B cell (primary cell): Measurements from ENCODE around the gene ANKS1B. TPM values are rescaled to one million over a fixed set of nuclear protein-coding genes. Genes with fewer than 3 reads are reported as not detected.

Experiments
- ATAC-seq: fragments of 200-7000 bp; cut with Tn5 transposase; one replicate; pipeline ENCODE4 v1.10.0; 2021; ENCODE audit warnings: low read depth, mild to moderate bottlenecking, moderate number of reproducible peaks, moderate library complexity
- CTCF ChIA-PET: fragments of 350-600 bp; sonication (Branson Sonifier 250); formaldehyde crosslinking; loops from one replicate; lab custom pipeline; 2021; ENCODE audit warnings: antibody characterized with exemption, inconsistent platforms; lab: Charles Lee
- POLR2A ChIA-PET: fragments of 350-600 bp; sonication (Branson Sonifier 250); formaldehyde crosslinking; loops from one replicate; lab custom pipeline; 2021; ENCODE audit warnings: antibody characterized with exemption; lab: Charles Lee
- DNase-seq: peaks from one replicate; pipeline ENCODE4 v3.0.0; 2013
- H2AFZ ChIP-seq: 2 replicates; pipeline ENCODE4 v1.6.1; 2012; ENCODE audit warnings: mild to moderate bottlenecking, low read depth, low read length; ENCODE audit not compliant: insufficient read depth, poor library complexity, severe bottlenecking
- H3K27ac ChIP-seq, 2 donors: 1 replicate in 1 of 2; 2 replicates in 1 of 2; pipeline ENCODE4 v1.5.1; 2012 to 2013; ENCODE audit warnings: low read length in 2 of 2, mild to moderate bottlenecking in 2 of 2, moderate library complexity in 1 of 2
- H3K27me3 ChIP-seq, 4 experiments: fragments of 200-600 bp in 1 of 4; sonication (generic) in 1 of 4; replicated peaks in 1 of 4; 1 replicate in 2 of 4; 2 replicates in 2 of 4; pipeline versions ENCODE4 v1.6.1 to v1.7.0; 2013 to 2016; ENCODE audit warnings: low read length in 3 of 4, mild to moderate bottlenecking in 2 of 4, mixed read lengths in 1 of 4, moderate library complexity in 1 of 4; ENCODE audit not compliant: insufficient read depth in 4 of 4, control insufficient read depth in 3 of 4; ENCODE audit errors: control extremely low read depth in 1 of 4
- H3K36me3 ChIP-seq, 2 experiments: replicated peaks in 1 of 2; 1 replicate in 1 of 2; 2 replicates in 1 of 2; pipeline versions ENCODE4 v1.6.1 to v1.7.1; 2013; ENCODE audit warnings: low read length in 1 of 2; ENCODE audit not compliant: insufficient read depth in 2 of 2, control insufficient read depth in 1 of 2; ENCODE audit errors: control extremely low read depth in 1 of 2, extremely low read depth in 1 of 2
- H3K4me1 ChIP-seq, 2 donors: fragments of 200-600 bp in 1 of 2; sonication (generic) in 1 of 2; 1 replicate in 1 of 2; 2 replicates in 1 of 2; pipeline versions ENCODE4 v1.5.1 to v1.6.1; 2013 to 2017; ENCODE audit warnings: low read length in 2 of 2; ENCODE audit not compliant: control insufficient read depth in 2 of 2, insufficient read depth in 2 of 2
- H3K4me2 ChIP-seq: replicated peaks from 2 replicates; pipeline ENCODE3; 2012; ENCODE audit warnings: mild to moderate bottlenecking, low read depth, low read length; ENCODE audit not compliant: poor library complexity, severe bottlenecking
- H3K4me3 ChIP-seq, 5 experiments: fragments of 200-600 bp in 1 of 5; sonication (generic) in 1 of 5; 1 replicate in 3 of 5; 2 replicates in 2 of 5; pipeline versions ENCODE4 v1.5.1 to v1.7.0; 2011 to 2016; ENCODE audit warnings: low read length in 4 of 5, mild to moderate bottlenecking in 4 of 5, low read depth in 2 of 5, control low read depth in 1 of 5, moderate library complexity in 1 of 5; ENCODE audit not compliant: insufficient read depth in 1 of 5; ENCODE audit errors: control extremely low read depth in 1 of 5, extremely low read depth in 1 of 5
- H3K79me2 ChIP-seq: fragments of 200-600 bp; sonication (generic); one replicate; pipeline ENCODE4 v1.6.0; 2016; ENCODE audit warnings: low read length; ENCODE audit not compliant: control insufficient read depth, insufficient read depth
- H3K9ac ChIP-seq: fragments of 200-600 bp; sonication (generic); 2 replicates; pipeline ENCODE4 v1.6.1; 2017; ENCODE audit warnings: mild to moderate bottlenecking, low read length, moderate library complexity
- H3K9me3 ChIP-seq, 3 donors: one replicate each; pipeline versions ENCODE4 v1.6.1 to v1.7.1; 2013; ENCODE audit warnings: low read length in 2 of 3; ENCODE audit not compliant: control insufficient read depth in 2 of 3, insufficient read depth in 1 of 3; ENCODE audit errors: control extremely low read depth in 1 of 3
- H4K20me1 ChIP-seq: 2 replicates; pipeline ENCODE4 v1.6.0; 2012; ENCODE audit warnings: mild to moderate bottlenecking, low read length; ENCODE audit not compliant: insufficient read depth, control insufficient read depth, poor library complexity, severe bottlenecking
- H3K27ac Mint-ChIP-seq: one replicate; pipeline ENCODE4 v1.8.0; 2021; ENCODE audit warnings: mixed read lengths
- H3K27me3 Mint-ChIP-seq: one replicate; pipeline ENCODE4 v1.8.0; 2021; ENCODE audit warnings: mixed read lengths
- H3K4me1 Mint-ChIP-seq: one replicate; pipeline ENCODE4 v1.8.0; 2021; ENCODE audit warnings: mixed read lengths
- H3K4me3 Mint-ChIP-seq: one replicate; pipeline ENCODE4 v1.8.0; 2021; ENCODE audit warnings: mixed read lengths
- H3K9me3 Mint-ChIP-seq: one replicate; pipeline ENCODE4 v1.8.0; 2022; ENCODE audit warnings: mixed read lengths; ENCODE audit not compliant: insufficient read depth
- EZH2 ChIP-seq: IDR thresholded peaks from 2 replicates; pipeline ENCODE4 v1.6.1; 2012; ENCODE audit warnings: borderline replicate concordance, low read depth, mild to moderate bottlenecking, moderate library complexity, low read length; ENCODE audit not compliant: insufficient read depth, poor library complexity, severe bottlenecking
- WGBS: methylation state at CpG from one replicate; pipeline ENCODE4 v1.1.5; 2013; ENCODE audit warnings: missing lambda C conversion rate; ENCODE audit not compliant: insufficient coverage; 5-methylcytosine and 5-hydroxymethylcytosine counted together
- intact Hi-C: fragments of 100-400 bp; cut with micrococcal nuclease; formaldehyde crosslinking; loops from one replicate; pipeline ENCODE4 v1.10.0; 2022
- polyA plus RNA-seq: library from polyadenylated mRNA; depleted of rRNA; stranded (reverse); fragments of >200 nt; gene quantifications from 2 replicates; pipeline ENCODE4 v1.2.3, GENCODE V29; 2012
- total RNA-seq, 2 donors: library from RNA; stranded (reverse); fragments of 120-200 nt in 1 of 2; gene quantifications; 1 replicate in 1 of 2; 2 replicates in 1 of 2; pipeline versions ENCODE4 v1.2.3 to v1.2.4, GENCODE V29; 2013 to 2022
- TF ChIP-seq, protein P1 (sequence below): fragments of 200-600 bp; IDR thresholded peaks from one replicate; pipeline ENCODE4 v1.8.0; 2022; ENCODE audit warnings: antibody characterized with exemption, mild to moderate bottlenecking

Gene ANKS1B
- total and polyA plus RNA-seq, 2 donors (not counting 1 experiment from before 2014, with no cell fraction given): not detected

DNA sequence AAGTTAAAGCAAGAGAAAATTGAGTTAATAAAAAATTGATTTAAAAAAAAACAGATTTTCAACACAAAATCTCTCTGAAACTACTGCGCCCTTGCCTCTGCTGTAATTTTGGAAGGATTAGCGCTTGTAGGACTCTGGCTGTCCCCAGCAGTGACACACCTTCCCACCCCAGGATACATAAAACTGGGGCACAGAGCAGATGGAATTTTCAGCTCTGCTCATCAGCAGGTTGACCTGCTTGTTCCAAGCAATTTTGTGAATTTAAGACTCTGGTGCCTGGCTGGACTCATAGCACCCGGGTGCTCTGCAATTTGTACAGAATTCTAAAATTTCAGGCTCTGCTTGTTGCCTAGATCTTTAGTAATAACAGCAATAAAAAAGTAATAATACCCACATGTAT, 595.0 kb downstream of the ANKS1B start:
- Mint-ChIP-seq H3K4me3 (no peak overlapping the region), H3K4me1 (no peaks in the 10 kb centered on the region), H3K9me3 (no peaks in the 10 kb centered on the region), H3K27ac (no peak overlapping the region), H3K27me3 (no peaks in the 10 kb centered on the region)
- DNase-seq (no peak), ATAC-seq (no peak)
- no peak overlapping the region for H3K9ac ChIP-seq
- CTCF ChIA-PET: no interaction called here
- H3K4me2 ChIP-seq: no peak overlapping the region
- intact Hi-C loops: no loop called here
- no peaks in the 10 kb centered on the region for H4K20me1 ChIP-seq
- H3K4me3 ChIP-seq: no peak overlapping the region
- WGBS: 100% methylated on average over 1 of the region's 3 CpGs
- no peak overlapping the region for H2AFZ ChIP-seq
- H3K9me3 ChIP-seq: peaks cover 0 to 8% (median 0%) of the 10 kb centered on the region in 3 donors
- no peaks in the 10 kb centered on the region for H3K79me2 ChIP-seq
- H3K27ac ChIP-seq: no peak overlapping the region
- H3K36me3 ChIP-seq: no peaks in the 10 kb centered on the region
- no peaks in the 10 kb centered on the region for H3K4me1 ChIP-seq
- H3K27me3 ChIP-seq: no peaks in the 10 kb centered on the region
- POLR2A ChIA-PET: no interaction called here
- TF ChIP-seq, protein P1, sequence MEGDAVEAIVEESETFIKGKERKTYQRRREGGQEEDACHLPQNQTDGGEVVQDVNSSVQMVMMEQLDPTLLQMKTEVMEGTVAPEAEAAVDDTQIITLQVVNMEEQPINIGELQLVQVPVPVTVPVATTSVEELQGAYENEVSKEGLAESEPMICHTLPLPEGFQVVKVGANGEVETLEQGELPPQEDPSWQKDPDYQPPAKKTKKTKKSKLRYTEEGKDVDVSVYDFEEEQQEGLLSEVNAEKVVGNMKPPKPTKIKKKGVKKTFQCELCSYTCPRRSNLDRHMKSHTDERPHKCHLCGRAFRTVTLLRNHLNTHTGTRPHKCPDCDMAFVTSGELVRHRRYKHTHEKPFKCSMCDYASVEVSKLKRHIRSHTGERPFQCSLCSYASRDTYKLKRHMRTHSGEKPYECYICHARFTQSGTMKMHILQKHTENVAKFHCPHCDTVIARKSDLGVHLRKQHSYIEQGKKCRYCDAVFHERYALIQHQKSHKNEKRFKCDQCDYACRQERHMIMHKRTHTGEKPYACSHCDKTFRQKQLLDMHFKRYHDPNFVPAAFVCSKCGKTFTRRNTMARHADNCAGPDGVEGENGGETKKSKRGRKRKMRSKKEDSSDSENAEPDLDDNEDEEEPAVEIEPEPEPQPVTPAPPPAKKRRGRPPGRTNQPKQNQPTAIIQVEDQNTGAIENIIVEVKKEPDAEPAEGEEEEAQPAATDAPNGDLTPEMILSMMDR: no peak
- TF ChIP-seq EZH2: no peak

DNA sequence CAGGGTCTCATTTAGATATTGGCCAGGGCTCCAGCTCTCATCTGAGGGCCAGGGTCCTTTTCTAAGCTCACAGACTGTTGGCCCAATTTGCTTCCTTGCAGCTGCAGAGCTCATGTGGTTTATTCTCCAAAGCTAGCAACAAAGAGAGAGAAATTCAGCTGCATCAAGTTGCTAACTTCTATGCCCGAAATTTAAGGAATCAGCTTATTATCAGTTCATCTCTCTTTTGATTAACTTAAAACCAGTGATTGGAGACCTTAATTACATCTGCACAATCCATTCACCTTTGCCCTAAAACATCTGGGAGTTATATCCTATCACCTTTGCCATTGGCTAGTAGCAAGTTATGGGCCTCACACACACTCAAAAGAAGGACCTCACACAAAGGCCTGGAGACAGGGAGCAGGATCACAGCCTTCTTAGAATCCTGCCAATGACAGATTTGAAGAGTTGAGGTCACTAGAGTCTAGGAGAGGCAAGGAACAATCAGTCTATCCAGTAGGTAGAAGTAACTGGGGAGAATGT, 596.0 kb downstream of the ANKS1B start:
- no peaks in the 10 kb centered on the region for H3K36me3 ChIP-seq
- Mint-ChIP-seq H3K27ac (no peak overlapping the region), H3K4me1 (no peaks in the 10 kb centered on the region), H3K9me3 (no peaks in the 10 kb centered on the region), H3K4me3 (no peak overlapping the region), H3K27me3 (no peaks in the 10 kb centered on the region)
- H3K4me2 ChIP-seq: no peak overlapping the region
- H3K27ac ChIP-seq: no peak overlapping the region
- no peak overlapping the region for H3K9ac ChIP-seq
- ChIA-PET POLR2A (no interaction called here), CTCF (no interaction called here)
- no peaks in the 10 kb centered on the region for H3K4me1 ChIP-seq
- peaks cover 0 to 8% (median 0%) of the 10 kb centered on the region in 3 donors for H3K9me3 ChIP-seq
- WGBS: 86% methylated on average over 1 of the region's 1 CpG
- H3K79me2 ChIP-seq: no peaks in the 10 kb centered on the region
- TF ChIP-seq, protein P1: no peak
- TF ChIP-seq EZH2: no peak
- DNase-seq (no peak), ATAC-seq (no peak)
- intact Hi-C loops: no loop called here
- no peak overlapping the region for H3K4me3 ChIP-seq
- no peaks in the 10 kb centered on the region for H3K27me3 ChIP-seq
- no peak overlapping the region for H2AFZ ChIP-seq
- H4K20me1 ChIP-seq: no peaks in the 10 kb centered on the region
